DOHH2 (cell line): ENCODE results near the gene SHE.

Source experiments
- EZH2phosphoT487 ChIP-seq: fragments of 200-600 bp; sonication (generic); IDR thresholded peaks from 2 replicates; pipeline ENCODE4 v1.6.1; 2017; ENCODE audit warnings: borderline replicate concordance, mild to moderate bottlenecking, antibody characterized with exemption, low read length, moderate library complexity, mixed read lengths
- TF ChIP-seq, protein P1 (sequence below): fragments of 200-600 bp; sonication (generic); IDR thresholded peaks from one replicate; pipeline ENCODE4 v1.5.1; 2014; ENCODE audit warnings: antibody characterized with exemption, mild to moderate bottlenecking, low read depth, low read length; ENCODE audit not compliant: poor library complexity, severe bottlenecking

DNA sequence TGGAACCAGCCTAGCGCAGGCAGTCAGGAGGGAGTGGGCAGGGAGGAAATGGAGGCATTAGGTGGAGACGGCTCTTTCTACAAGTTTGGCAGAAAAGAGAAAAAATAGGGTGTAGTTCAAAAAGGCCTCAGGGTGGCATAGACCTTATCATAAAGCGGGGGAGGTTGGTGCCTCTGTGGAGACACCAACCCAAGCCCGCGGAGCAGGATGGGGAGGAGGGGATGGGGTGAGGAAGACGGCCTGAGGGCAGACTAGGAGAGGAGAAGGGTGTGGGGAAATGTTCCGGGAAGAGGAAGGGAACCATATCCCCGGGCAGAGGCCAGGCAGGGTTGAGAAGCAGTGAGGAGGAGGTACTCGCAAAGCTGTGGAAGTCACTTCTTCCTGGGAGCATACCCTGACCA is 17.4 kb upstream of the SHE start:
- TF ChIP-seq, protein P1, sequence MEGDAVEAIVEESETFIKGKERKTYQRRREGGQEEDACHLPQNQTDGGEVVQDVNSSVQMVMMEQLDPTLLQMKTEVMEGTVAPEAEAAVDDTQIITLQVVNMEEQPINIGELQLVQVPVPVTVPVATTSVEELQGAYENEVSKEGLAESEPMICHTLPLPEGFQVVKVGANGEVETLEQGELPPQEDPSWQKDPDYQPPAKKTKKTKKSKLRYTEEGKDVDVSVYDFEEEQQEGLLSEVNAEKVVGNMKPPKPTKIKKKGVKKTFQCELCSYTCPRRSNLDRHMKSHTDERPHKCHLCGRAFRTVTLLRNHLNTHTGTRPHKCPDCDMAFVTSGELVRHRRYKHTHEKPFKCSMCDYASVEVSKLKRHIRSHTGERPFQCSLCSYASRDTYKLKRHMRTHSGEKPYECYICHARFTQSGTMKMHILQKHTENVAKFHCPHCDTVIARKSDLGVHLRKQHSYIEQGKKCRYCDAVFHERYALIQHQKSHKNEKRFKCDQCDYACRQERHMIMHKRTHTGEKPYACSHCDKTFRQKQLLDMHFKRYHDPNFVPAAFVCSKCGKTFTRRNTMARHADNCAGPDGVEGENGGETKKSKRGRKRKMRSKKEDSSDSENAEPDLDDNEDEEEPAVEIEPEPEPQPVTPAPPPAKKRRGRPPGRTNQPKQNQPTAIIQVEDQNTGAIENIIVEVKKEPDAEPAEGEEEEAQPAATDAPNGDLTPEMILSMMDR, result no peak
- no peak for TF ChIP-seq EZH2phosphoT487
